WI38 (cell line): ENCODE measurements around the gene TBPL2.

Experiments used
- H3K4me3 ChIP-seq: 2 replicates; pipeline ENCODE4 v1.5.1; 2011; ENCODE audit warnings: low read depth, mild to moderate bottlenecking, control low read depth, low read length
- CTCF ChIP-seq: IDR thresholded peaks from 2 replicates; pipeline ENCODE4 v1.5.1; 2012; ENCODE audit warnings: low read depth, mild to moderate bottlenecking, control low read depth, low read length

Gene TBPL2

GRCh38 chr14:55401751-55402150, 38.7 kb downstream of the TBPL2 start:
- no peak for TF ChIP-seq CTCF
- no peak overlapping the region for H3K4me3 ChIP-seq

DNA sequence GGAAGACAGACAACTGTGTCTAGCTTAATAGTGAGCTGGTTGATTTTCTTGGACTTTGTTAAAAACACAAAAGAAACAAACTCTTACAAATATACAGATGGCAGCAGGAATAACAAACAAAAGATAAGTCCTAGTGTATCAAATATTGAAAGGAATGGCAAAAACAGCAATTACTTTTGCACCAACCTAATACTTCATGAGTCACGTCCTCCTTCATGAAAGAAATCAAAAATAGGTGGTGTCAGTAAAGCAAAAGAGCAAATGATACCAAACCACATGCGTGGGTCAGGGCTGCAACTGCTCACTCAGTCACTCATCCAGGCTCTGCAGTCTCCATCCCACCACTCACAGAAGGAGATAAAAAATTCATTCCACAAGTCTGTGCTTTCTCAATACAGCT, 40.6 kb downstream of the TBPL2 start:
- no peak overlapping the region for H3K4me3 ChIP-seq
- no peak for TF ChIP-seq CTCF

- no peak for TF ChIP-seq CTCF
Measured at GRCh38 chr14:55399183-55399582, 41.2 kb downstream of the TBPL2 start.

GRCh38 chr14:55398679-55399078, 41.7 kb downstream of the TBPL2 start:
- TF ChIP-seq CTCF: no peak
- H3K4me3 ChIP-seq: no peak overlapping the region

More at GRCh38 chr14:55399183-55399582, 41.2 kb downstream of the TBPL2 start:
- H3K4me3 ChIP-seq: no peak overlapping the region

GRCh38 chr14:55389330-55389729, 51.1 kb downstream of the TBPL2 start:
- H3K4me3 ChIP-seq: no peak overlapping the region
- no peak for TF ChIP-seq CTCF

DNA sequence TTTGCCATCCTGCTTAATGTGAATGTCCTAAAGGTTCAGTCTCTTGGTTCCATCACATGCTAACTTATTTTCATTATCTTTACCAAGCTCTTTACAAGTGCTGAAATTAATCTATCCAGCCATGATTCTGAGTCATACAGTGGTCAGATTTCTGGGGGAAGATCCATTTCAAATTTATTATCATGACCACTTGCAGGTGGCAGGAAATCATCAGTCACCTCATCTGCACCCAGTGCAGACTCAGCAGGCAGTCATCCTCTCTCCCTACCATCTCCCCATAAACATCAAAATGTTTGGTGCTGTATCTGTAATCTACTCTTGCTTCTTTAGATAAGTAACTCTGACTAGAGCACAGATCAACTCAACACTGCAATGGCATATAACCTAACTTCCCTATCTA, 52.3 kb downstream of the TBPL2 start:
- no peak for TF ChIP-seq CTCF
- H3K4me3 ChIP-seq: no peak overlapping the region

- H3K4me3 ChIP-seq: no peak overlapping the region
- no peak for TF ChIP-seq CTCF
Measured at GRCh38 chr14:55387121-55387520, 53.3 kb downstream of the TBPL2 start.
